Left ventricle myocardium inferior (tissue), 1 donor: ENCODE data around the gene NPM3. TPM values are rescaled to one million over a fixed set of nuclear protein-coding genes. Genes with fewer than 3 reads are reported as not detected.

Source experiments
- DNase-seq: peaks from one replicate; pipeline ENCODE4 v3.0.0-alpha.2; 2020
- H3K27ac ChIP-seq: fragments of 200-600 bp; replicated peaks from 2 replicates; pipeline ENCODE4 v1.8.0; 2021
- H3K27me3 ChIP-seq: fragments of 200-600 bp; 2 replicates; pipeline ENCODE4 v1.8.0; 2021; ENCODE audit warnings: low read depth
- H3K36me3 ChIP-seq: fragments of 200-600 bp; 2 replicates; pipeline ENCODE4 v1.8.0; 2021
- H3K4me1 ChIP-seq: fragments of 200-600 bp; 2 replicates; pipeline ENCODE4 v1.8.0; 2021
- H3K4me3 ChIP-seq: fragments of 200-600 bp; 2 replicates; pipeline ENCODE4 v1.8.0; 2021; ENCODE audit warnings: mild to moderate bottlenecking, moderate library complexity
- H3K9me3 ChIP-seq: fragments of 200-600 bp; replicated peaks from 2 replicates; pipeline ENCODE4 v1.8.0; 2021
- CTCF ChIP-seq: fragments of 200-600 bp; IDR thresholded peaks from 2 replicates; pipeline ENCODE4 v1.8.0; 2021; ENCODE audit warnings: antibody characterized with exemption, mild to moderate bottlenecking, borderline replicate concordance
- intact Hi-C: fragments of 100-400 bp; cut with micrococcal nuclease; formaldehyde crosslinking; loops from one replicate; pipeline ENCODE4 v1.11.0; 2022
- total RNA-seq: library from RNA; stranded (reverse); fragmentation: NEBNext Ultra II Directional; extraction: Animal tissue kit (Norgen Biotek cat#: 25700); gene quantifications from one replicate; pipeline ENCODE4 v1.2.1, GENCODE V29; 2021
- donor health status: DM: no; HTN: yes; CAD: no; lungs with severe emphysema.

Gene NPM3
- total RNA-seq, 1 donor from 2014 or later = 7.9 TPM

- H3K36me3 ChIP-seq = no peaks in the 10 kb centered on the region
- TF ChIP-seq CTCF = no peak
- intact Hi-C loops = no loop called here
- H3K4me1 ChIP-seq = peaks cover 17% of the 10 kb centered on the region
- no peak for DNase-seq
- H3K27ac ChIP-seq = no peak overlapping the region
- H3K4me3 ChIP-seq = no peak overlapping the region
- H3K9me3 ChIP-seq = no peaks in the 10 kb centered on the region
- peaks cover 99% of the 10 kb centered on the region for H3K27me3 ChIP-seq
These were observed 11.9 kb downstream of the NPM3 start for GRCh38 chr10:101771380-101771779.

- peaks cover 99% of the 10 kb centered on the region for H3K27me3 ChIP-seq
- peaks cover 13% of the 10 kb centered on the region for H3K4me1 ChIP-seq
- H3K4me3 ChIP-seq = no peak overlapping the region
- no peaks in the 10 kb centered on the region for H3K36me3 ChIP-seq
- DNase-seq = no peak
- intact Hi-C loops = no loop called here
- H3K9me3 ChIP-seq = no peaks in the 10 kb centered on the region
- TF ChIP-seq CTCF = no peak
- H3K27ac ChIP-seq = no peak overlapping the region
These were observed 12.7 kb downstream of the NPM3 start for GRCh38 chr10:101770331-101771215.

- peaks cover 4% of the 10 kb centered on the region for H3K4me1 ChIP-seq
- H3K4me3 ChIP-seq = no peak overlapping the region
- intact Hi-C loops = no loop called here
- peaks cover 99% of the 10 kb centered on the region for H3K27me3 ChIP-seq
- no peak overlapping the region for H3K27ac ChIP-seq
- TF ChIP-seq CTCF = no peak
- DNase-seq = no peak
- no peaks in the 10 kb centered on the region for H3K9me3 ChIP-seq
- H3K36me3 ChIP-seq = no peaks in the 10 kb centered on the region
These were observed 13.6 kb downstream of the NPM3 start for GRCh38 chr10:101769541-101770180.

DNA sequence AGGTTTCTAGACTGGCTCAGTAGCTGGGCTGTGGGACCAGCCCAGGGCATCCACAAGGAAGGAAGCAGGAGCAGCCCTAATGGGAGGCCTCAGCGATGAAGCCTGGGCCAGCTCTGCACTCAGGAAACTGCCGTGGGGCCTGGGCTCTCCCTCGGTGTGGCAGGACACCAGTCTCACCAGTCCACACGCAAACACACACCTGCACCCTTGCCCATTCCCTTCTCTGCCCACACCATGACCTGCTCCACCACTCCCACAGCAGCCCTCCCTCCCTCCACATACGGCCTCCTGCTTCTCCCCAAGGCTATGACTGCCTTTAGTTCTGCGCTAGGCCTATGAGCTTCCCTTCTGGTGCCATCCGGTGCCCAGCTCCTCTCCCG, 14.5 kb downstream of the NPM3 start:
- Histone ChIP-seq H3K27me3 (peaks cover 96% of the 10 kb centered on the region), H3K36me3 (no peaks in the 10 kb centered on the region), H3K4me1 (no peaks in the 10 kb centered on the region), H3K27ac (no peak overlapping the region), H3K9me3 (no peaks in the 10 kb centered on the region), H3K4me3 (no peak overlapping the region)
- intact Hi-C loops = no loop called here
- no peak for TF ChIP-seq CTCF
- no peak for DNase-seq

- Histone ChIP-seq H3K27ac (no peak overlapping the region), H3K9me3 (no peaks in the 10 kb centered on the region), H3K36me3 (no peaks in the 10 kb centered on the region), H3K4me3 (no peak overlapping the region), H3K27me3 (peaks cover 96% of the 10 kb centered on the region), H3K4me1 (no peaks in the 10 kb centered on the region)
- intact Hi-C loops = no loop called here
- no peak for TF ChIP-seq CTCF
- no peak for DNase-seq
These were observed 15.1 kb downstream of the NPM3 start for GRCh38 chr10:101767966-101768790.
